ENCODE data around the gene PALLD. TPM values are rescaled to one million over a fixed set of nuclear protein-coding genes. Genes with fewer than 3 reads are reported as not detected.

The PALLD gene
- total RNA-seq, 4 donors from 2014 or later, result 58.5 to 164 (median 84.2) TPM

DNA sequence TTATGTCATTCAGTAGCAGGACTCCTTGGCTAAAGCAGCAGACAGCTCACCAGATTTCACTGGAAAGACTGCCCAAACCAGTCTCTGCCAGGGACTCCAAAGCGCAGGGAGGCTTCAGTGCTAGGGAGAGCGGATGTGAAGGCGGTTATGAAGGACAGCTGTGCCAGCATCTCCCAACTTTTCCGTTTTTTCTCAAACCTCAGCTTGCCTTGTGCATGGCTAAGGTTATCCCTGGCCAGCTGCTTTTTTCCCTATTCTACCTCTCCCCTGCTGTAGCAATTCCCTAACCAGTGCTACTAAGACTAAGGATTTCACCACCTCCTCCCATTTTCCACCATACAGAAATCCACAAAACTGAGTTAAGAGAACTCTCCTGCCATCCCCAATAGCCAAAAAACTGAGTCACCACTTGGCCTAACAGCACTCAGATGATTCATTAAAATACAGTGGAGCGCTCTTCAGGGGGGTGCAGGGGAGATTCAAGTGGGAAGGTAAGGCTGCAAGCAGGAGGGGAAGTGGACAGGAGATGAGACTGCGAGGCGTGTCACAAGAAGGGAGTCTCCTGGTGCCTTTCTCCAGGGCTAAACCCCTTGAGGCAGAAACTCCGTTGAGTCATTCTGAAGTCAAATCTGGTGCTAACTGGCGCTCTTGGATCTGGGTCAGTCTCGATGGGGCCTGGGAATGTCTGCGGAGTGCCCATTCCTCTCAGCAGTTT, 90.7 kb downstream of the PALLD start:
- TF ChIP-seq, protein P1, sequence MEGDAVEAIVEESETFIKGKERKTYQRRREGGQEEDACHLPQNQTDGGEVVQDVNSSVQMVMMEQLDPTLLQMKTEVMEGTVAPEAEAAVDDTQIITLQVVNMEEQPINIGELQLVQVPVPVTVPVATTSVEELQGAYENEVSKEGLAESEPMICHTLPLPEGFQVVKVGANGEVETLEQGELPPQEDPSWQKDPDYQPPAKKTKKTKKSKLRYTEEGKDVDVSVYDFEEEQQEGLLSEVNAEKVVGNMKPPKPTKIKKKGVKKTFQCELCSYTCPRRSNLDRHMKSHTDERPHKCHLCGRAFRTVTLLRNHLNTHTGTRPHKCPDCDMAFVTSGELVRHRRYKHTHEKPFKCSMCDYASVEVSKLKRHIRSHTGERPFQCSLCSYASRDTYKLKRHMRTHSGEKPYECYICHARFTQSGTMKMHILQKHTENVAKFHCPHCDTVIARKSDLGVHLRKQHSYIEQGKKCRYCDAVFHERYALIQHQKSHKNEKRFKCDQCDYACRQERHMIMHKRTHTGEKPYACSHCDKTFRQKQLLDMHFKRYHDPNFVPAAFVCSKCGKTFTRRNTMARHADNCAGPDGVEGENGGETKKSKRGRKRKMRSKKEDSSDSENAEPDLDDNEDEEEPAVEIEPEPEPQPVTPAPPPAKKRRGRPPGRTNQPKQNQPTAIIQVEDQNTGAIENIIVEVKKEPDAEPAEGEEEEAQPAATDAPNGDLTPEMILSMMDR (IDR thresholded peaks at IDR 0.05), result no peak
- ATAC-seq (ENCODE audit: low FRiP score) (peak; percentile 83), DNase-seq (ENCODE audit: low spot score) (no peak)

DNA sequence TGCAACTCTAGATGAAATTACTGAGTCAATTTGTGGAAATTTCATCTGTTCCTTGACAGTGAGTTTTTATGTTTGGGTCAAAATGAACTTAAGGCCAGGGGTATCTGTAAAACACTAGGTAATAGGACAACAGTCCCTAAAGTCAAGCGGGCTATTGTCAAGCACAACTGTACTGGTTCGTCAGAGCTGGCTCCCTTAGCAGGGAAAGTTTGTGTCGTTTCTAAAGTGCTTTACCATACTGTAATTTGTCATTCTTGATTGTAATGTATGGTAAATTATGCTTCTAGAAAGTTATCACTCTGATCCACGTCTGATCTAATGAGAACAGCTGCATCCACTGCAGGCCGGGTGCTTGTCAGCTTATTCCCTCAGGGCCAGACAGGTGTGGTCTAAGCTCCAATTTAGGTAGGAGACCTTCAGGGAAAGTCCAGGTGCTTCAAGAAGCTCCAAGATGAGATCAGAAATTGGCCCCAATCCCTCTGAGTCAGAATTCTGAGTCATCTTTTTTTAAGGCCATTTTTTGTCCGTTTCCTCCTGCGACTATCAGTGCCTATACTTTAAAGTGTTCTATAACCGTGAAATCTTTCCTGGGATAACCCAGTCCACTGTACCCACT, 92.2 kb downstream of the PALLD start:
- ATAC-seq (ENCODE audit: low FRiP score) (peak; percentile 28), DNase-seq (ENCODE audit: low spot score) (no peak)
- TF ChIP-seq, protein P1 (IDR thresholded peaks at IDR 0.05), result no peak

DNA sequence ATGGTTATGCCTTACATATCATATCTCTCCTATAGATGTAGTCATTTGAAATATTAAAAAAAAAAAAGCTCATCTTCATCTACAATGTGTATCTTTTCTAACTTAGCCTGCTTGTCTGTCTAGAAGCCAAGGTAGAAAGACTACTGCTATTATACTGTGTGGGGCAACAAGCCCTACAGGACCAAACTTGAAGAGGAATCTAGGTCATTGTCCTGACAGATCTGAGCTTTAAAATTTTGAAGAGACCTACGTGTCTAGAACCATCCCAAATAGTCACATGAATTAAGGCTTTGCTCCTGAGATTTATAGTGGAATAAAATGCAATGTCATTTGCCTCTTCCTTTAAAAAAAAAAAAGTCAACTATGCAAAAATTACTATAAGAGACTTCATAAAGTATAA, 95.8 kb downstream of the PALLD start:
- TF ChIP-seq, protein P1 (IDR thresholded peaks at IDR 0.05), result no peak
- DNase-seq (ENCODE audit: low spot score) (no peak), ATAC-seq (ENCODE audit: low FRiP score) (no peak)

DNA sequence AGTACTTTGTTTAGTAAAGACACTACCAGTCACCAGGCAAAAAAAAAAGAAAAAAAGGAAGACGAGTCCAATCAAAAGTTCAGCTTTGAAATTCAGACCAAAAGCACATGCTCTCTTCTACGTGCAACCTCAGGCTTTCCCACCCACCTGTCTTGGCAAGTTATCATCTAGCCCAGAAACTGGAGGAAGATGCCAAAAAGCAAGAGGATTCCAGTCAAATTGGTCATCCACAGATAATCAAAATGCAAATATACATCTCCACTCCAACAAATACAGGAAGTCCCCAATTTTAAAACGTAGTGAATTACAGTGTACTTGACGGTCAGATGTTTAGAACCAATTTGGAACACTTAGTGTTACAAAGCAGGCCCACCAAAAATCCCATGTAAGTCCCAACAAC, 96.5 kb downstream of the PALLD start:
- TF ChIP-seq, protein P1 (IDR thresholded peaks at IDR 0.05), result no peak
- no peak for ATAC-seq (ENCODE audit: low FRiP score)
- no peak for DNase-seq (ENCODE audit: low spot score)

DNA sequence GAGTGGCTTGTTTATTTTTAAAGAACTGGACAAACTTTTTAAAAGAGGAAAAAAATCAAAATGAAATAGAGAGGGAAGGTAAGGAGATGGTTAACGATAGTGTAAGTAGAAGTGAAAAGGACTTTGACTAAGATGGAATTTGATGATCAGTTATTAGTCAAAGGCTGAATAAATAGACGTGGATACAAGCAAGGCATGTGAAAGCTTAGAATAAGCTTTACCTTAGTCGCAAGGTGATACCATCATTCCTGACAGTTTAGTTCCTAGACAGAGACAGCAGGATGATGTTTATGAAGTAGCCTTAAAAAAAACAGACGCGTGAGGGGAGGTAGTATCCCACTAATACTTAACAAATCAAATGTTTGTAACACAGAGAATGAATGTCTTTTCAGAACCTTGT, 97.3 kb downstream of the PALLD start:
- no peak for DNase-seq (ENCODE audit: low spot score)
- no peak for ATAC-seq (ENCODE audit: low FRiP score)
- TF ChIP-seq, protein P1 (IDR thresholded peaks at IDR 0.05), result no peak

DNA sequence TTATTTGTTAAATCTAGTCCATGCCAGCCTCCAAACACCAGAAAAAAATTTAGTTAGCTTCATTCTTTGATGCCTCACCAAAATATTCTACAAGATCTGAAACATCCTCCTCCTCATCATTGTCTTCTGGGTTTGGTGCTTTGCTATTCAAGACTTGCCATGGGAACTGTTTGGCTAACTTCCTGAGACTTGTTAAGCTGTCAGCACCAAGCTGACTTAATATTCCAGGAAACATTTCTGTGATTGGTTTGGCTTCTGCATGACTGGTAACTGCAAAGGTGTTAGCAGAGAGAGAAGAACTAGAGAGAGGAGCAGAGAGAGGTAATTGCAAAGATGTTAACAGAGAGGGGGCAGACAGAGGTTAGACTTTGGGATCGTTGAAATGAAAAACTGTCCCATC, 101.3 kb downstream of the PALLD start:
- no peak for DNase-seq (ENCODE audit: low spot score)
- no peak for ATAC-seq (ENCODE audit: low FRiP score)
- TF ChIP-seq, protein P1 (IDR thresholded peaks at IDR 0.05), result no peak
